Measurements from ENCODE around the gene BMI1. TPM values are rescaled to one million over a fixed set of nuclear protein-coding genes. Genes with fewer than 3 reads are reported as not detected.

The BMI1 gene
- total RNA-seq, 6 experiments from 2014 or later = 23.7 to 36.6 (median 27.8) TPM

DNA sequence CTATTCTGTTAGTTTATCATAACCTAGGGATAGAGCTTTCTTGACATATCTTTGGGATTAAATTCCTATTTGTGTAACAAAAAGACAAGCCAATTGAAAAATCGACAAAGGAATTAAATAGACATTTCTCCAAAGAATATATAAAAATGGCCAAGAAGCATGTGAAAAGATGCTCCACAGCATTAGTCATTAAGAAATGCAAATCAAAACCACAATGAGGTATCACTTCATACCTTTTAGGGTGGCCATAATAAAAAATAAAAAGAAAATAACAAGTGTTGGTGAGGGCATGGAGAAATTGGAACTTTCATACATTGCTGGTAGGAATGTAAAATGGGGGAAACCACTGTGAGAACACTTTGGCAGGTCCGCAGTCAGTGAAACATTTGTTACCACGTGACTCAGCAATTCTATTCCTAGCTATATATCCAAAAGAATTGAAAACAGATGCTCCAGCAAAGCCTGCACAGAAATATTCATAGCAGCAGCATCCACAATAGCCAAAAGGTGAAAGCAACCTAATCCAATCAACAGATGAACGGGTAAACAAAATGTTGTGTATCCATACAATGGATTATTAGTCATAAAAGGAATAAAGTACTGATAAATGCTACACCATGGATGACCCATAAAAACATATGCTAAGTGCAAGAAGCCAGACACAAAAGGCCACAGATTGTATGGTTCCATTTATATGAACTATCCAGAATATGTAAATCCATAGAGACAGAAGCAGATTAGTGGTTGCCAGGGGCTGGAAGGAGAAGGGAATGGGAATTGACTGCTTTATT, 44.9 kb downstream of the BMI1 start:
- intact Hi-C loops (cut with DNase I) = no loop called here
- DNase-seq (no peak), ATAC-seq (no peak)
- no peak overlapping the region for H3K4me3 ChIP-seq
- no peaks in the 10 kb centered on the region for H3K9me3 ChIP-seq
- TF ChIP-seq POLR2A (IDR thresholded peaks at IDR 0.05) = no peak
- TF ChIP-seq, protein P1, sequence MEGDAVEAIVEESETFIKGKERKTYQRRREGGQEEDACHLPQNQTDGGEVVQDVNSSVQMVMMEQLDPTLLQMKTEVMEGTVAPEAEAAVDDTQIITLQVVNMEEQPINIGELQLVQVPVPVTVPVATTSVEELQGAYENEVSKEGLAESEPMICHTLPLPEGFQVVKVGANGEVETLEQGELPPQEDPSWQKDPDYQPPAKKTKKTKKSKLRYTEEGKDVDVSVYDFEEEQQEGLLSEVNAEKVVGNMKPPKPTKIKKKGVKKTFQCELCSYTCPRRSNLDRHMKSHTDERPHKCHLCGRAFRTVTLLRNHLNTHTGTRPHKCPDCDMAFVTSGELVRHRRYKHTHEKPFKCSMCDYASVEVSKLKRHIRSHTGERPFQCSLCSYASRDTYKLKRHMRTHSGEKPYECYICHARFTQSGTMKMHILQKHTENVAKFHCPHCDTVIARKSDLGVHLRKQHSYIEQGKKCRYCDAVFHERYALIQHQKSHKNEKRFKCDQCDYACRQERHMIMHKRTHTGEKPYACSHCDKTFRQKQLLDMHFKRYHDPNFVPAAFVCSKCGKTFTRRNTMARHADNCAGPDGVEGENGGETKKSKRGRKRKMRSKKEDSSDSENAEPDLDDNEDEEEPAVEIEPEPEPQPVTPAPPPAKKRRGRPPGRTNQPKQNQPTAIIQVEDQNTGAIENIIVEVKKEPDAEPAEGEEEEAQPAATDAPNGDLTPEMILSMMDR (IDR thresholded peaks at IDR 0.05) = no peak
- no peaks in the 10 kb centered on the region for H3K36me3 ChIP-seq
- H3K27ac ChIP-seq = no peak overlapping the region
- H3K4me1 ChIP-seq = no peaks in the 10 kb centered on the region
- 67% methylated on average over 4 of the region's 4 CpGs for WGBS (ENCODE audit: insufficient coverage, low coverage, low lambda C conversion rate, missing lambda C conversion rate)
- peaks cover 0 to 4% of the 10 kb centered on the region in 2 donors for H3K27me3 ChIP-seq

DNA sequence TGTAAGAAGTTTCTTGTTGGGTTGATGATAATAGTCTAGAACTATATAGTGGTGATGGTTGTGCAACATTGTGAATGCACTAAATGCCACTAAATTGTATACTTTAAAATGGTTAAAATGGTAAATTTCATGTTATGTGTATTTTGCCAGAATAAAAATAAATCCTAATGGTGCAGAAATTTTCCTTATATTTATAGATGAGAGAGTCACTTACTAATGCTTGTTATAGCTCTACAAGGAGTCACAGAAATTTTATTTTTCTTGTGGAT, 45.5 kb downstream of the BMI1 start:
- TF ChIP-seq POLR2A (IDR thresholded peaks at IDR 0.05) = no peak
- TF ChIP-seq, protein P1 (IDR thresholded peaks at IDR 0.05) = no peak
- ATAC-seq = no peak
- H3K27me3 ChIP-seq = peaks cover 0 to 4% of the 10 kb centered on the region in 2 donors
- intact Hi-C loops (cut with DNase I) = no loop called here
- no peaks in the 10 kb centered on the region for H3K9me3 ChIP-seq
- no peak overlapping the region for H3K4me3 ChIP-seq
- no peaks in the 10 kb centered on the region for H3K36me3 ChIP-seq
- H3K27ac ChIP-seq = no peak overlapping the region
- no peaks in the 10 kb centered on the region for H3K4me1 ChIP-seq
- no peak for DNase-seq

DNA sequence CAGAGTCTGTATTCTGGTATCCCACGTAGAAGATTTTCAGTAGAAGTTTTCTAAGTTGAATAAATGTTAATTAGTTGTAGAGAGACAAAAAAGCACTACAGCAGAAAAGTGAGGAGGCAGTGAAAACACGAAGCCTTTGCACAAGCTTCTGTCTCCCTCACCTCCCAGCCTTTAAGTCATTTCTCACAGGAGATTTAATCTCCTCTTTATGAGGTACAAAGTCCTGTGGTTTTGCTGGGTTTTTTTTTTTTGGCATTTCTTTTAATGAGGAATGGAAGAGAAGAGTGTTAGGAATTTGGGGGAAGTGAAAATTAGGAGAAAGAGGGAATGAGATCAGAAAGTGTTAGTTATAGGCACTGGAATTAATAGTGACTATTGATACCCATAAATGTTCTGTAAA, 45.9 kb downstream of the BMI1 start:
- peaks cover 0 to 4% of the 10 kb centered on the region in 2 donors for H3K27me3 ChIP-seq
- H3K4me3 ChIP-seq = no peak overlapping the region
- intact Hi-C loops (cut with DNase I) = no loop called here
- H3K4me1 ChIP-seq = no peaks in the 10 kb centered on the region
- TF ChIP-seq POLR2A (IDR thresholded peaks at IDR 0.05) = no peak
- TF ChIP-seq, protein P1 (IDR thresholded peaks at IDR 0.05) = no peak
- 38% methylated on average over 2 of the region's 2 CpGs for WGBS (ENCODE audit: insufficient coverage, low coverage, low lambda C conversion rate, missing lambda C conversion rate)
- H3K27ac ChIP-seq = no peak overlapping the region
- no peaks in the 10 kb centered on the region for H3K36me3 ChIP-seq
- H3K9me3 ChIP-seq = no peaks in the 10 kb centered on the region
- ATAC-seq (no peak), DNase-seq (no peak)

DNA sequence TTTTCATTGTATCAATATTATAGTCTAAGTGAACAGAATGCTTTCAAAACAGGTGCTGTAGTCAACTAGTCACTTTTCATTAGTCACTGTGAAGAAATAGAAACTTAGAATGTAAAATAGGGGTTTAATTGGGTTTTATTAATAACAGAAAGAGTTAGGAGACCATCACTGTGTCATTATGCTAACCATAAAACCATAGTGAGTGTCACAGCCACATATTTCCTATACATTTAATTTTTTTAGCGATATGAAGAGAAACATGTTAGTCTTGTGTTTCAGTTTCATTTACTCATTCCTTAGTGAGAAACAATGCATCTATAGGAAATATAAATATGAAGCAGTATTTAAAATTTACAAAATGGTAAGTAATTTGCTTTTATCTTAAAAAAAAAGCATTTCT, 46.6 kb downstream of the BMI1 start:
- no peak overlapping the region for H3K27ac ChIP-seq
- WGBS (ENCODE audit: insufficient coverage, low coverage, low lambda C conversion rate, missing lambda C conversion rate) = 67% methylated on average over 1 of the region's 1 CpG
- TF ChIP-seq, protein P1 (IDR thresholded peaks at IDR 0.05) = no peak
- no peak for TF ChIP-seq POLR2A (IDR thresholded peaks at IDR 0.05)
- DNase-seq = no peak
- ATAC-seq = no peak
- intact Hi-C loops (cut with DNase I) = no loop called here
- H3K36me3 ChIP-seq = no peaks in the 10 kb centered on the region
- no peaks in the 10 kb centered on the region for H3K4me1 ChIP-seq
- peaks cover 0 to 4% of the 10 kb centered on the region in 2 donors for H3K27me3 ChIP-seq
- H3K4me3 ChIP-seq = no peak overlapping the region
- no peaks in the 10 kb centered on the region for H3K9me3 ChIP-seq

DNA sequence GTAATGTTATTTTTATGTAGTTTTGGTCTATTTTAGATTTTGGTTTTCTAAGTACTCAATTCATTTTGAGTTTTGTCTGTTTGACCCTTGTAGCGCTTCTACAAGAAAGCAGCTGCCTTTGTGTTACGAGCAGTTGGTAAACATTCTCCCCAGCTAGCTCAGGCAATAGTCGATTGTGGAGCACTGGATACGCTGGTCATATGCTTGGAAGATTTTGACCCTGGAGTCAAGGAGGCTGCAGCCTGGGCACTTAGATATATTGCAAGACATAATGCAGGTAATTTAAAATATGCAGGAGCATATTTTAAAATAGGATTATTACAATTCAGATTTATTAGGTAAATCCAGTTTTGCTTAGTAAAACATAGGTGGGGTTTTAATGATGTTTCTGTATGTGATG, 47.5 kb downstream of the BMI1 start:
- intact Hi-C loops (cut with DNase I) = no loop called here
- TF ChIP-seq, protein P1 (IDR thresholded peaks at IDR 0.05) = no peak
- no peak for TF ChIP-seq POLR2A (IDR thresholded peaks at IDR 0.05)
- Histone ChIP-seq H3K4me3 (no peak overlapping the region), H3K27ac (no peak overlapping the region), H3K27me3 (peaks cover 0 to 2% of the 10 kb centered on the region in 2 donors), H3K4me1 (no peaks in the 10 kb centered on the region), H3K36me3 (no peaks in the 10 kb centered on the region), H3K9me3 (no peaks in the 10 kb centered on the region)
- DNase-seq (no peak), ATAC-seq (no peak)
- WGBS (ENCODE audit: insufficient coverage, low coverage, low lambda C conversion rate, missing lambda C conversion rate) = 86% methylated on average over 4 of the region's 4 CpGs
